Kidney epithelial cell (primary cell): ENCODE results near the gene PRRC2B. TPM values are rescaled to one million over a fixed set of nuclear protein-coding genes. Genes with fewer than 3 reads are reported as not detected.

Experiments used
- DNase-seq: peaks from one replicate; pipeline ENCODE4 v3.0.0-alpha.2; 2010; ENCODE audit warnings: low read depth
- H3K27me3 ChIP-seq: 2 replicates; pipeline ENCODE4 v1.6.0; 2011; ENCODE audit warnings: low read length; ENCODE audit not compliant: control insufficient read depth, insufficient read depth
- H3K36me3 ChIP-seq: 2 replicates; pipeline ENCODE4 v1.5.1; 2011; ENCODE audit warnings: low read length; ENCODE audit not compliant: control insufficient read depth, insufficient read depth
- H3K4me3 ChIP-seq: 2 replicates; pipeline ENCODE4 v1.5.1; 2011; ENCODE audit warnings: low read depth, mild to moderate bottlenecking, control low read depth, low read length
- total RNA-seq: library from RNA; depleted of rRNA; stranded (reverse); fragments of >200 nt; gene quantifications from 2 replicates; pipeline ENCODE4 v1.2.3, GENCODE V29; 2015
- TF ChIP-seq, protein P1 (sequence below): IDR thresholded peaks from 2 replicates; pipeline ENCODE4 v1.5.1; 2011; ENCODE audit warnings: mild to moderate bottlenecking, moderate library complexity, low read length, control low read depth, inconsistent platforms; ENCODE audit not compliant: insufficient read depth, poor library complexity, severe bottlenecking

The PRRC2B gene
- total RNA-seq, 1 donor from 2014 or later: 158 TPM

DNA sequence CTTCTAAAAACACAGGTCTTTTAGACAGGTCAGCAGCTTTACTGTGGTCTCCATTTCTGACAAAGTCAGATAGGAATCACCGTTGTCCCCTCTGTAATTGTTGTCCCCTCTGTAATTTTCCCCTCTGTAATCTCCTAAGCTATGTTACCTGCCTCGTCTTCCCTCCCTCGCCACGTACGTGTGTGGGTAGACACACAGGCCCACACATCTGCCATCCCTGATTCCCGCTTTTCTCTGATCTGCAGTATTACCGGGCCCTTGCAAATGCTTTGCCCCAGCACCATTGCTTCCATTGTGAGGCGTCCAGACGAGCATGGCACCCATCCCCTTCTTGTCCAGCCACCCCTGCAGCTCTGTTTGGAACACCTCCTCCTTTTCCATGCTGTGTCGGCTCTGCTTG is 63.9 kb downstream of the PRRC2B start:
- H3K4me3 ChIP-seq: no peak overlapping the region
- TF ChIP-seq, protein P1, sequence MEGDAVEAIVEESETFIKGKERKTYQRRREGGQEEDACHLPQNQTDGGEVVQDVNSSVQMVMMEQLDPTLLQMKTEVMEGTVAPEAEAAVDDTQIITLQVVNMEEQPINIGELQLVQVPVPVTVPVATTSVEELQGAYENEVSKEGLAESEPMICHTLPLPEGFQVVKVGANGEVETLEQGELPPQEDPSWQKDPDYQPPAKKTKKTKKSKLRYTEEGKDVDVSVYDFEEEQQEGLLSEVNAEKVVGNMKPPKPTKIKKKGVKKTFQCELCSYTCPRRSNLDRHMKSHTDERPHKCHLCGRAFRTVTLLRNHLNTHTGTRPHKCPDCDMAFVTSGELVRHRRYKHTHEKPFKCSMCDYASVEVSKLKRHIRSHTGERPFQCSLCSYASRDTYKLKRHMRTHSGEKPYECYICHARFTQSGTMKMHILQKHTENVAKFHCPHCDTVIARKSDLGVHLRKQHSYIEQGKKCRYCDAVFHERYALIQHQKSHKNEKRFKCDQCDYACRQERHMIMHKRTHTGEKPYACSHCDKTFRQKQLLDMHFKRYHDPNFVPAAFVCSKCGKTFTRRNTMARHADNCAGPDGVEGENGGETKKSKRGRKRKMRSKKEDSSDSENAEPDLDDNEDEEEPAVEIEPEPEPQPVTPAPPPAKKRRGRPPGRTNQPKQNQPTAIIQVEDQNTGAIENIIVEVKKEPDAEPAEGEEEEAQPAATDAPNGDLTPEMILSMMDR: no peak
- no peak for DNase-seq
- peaks cover 6% of the 10 kb centered on the region for H3K36me3 ChIP-seq
- no peaks in the 10 kb centered on the region for H3K27me3 ChIP-seq

DNA sequence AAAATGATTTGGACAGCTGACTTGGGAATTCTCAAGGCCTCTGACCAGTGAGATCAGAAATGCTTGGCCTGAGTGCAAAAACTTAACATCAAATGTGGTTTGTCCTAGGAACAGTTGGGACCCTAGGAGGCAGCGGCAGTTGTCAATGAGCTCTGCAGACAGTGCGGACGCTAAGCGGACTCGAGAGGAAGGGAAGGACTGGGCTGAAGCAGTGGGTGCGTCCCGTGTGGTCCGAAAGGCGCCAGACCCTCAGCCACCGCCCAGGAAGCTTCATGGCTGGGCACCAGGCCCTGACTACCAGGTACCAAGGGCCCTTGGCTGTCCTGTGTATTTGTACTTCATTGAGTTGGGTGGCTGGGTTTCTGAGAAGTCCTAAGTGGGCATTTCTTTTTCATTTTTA is 65.2 kb downstream of the PRRC2B start:
- no peak for DNase-seq
- no peaks in the 10 kb centered on the region for H3K27me3 ChIP-seq
- TF ChIP-seq, protein P1: no peak
- H3K4me3 ChIP-seq: no peak overlapping the region
- peaks cover 6% of the 10 kb centered on the region for H3K36me3 ChIP-seq

DNA sequence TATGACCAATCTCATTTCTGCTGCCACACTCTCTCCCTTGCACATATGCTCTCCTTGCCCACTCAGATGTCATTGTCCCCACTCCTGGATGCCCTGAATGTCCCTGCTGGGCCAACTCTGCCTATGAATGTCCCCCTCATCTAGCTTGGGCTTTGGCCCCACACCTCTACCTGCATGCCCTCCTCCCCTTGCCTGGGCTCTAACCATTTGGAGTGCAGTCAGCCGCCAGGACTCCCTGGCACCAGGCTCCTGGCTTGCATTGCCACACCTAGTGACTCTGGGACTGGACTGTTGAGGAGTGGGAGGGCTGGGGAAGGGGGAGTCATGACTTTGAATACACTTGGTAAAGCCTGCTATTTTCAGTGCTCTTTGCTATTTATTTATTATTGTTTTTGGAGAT is 67.3 kb downstream of the PRRC2B start:
- Histone ChIP-seq H3K27me3 (no peaks in the 10 kb centered on the region), H3K4me3 (no peak overlapping the region), H3K36me3 (peaks cover 7% of the 10 kb centered on the region)
- DNase-seq: no peak
- TF ChIP-seq, protein P1: no peak

DNA sequence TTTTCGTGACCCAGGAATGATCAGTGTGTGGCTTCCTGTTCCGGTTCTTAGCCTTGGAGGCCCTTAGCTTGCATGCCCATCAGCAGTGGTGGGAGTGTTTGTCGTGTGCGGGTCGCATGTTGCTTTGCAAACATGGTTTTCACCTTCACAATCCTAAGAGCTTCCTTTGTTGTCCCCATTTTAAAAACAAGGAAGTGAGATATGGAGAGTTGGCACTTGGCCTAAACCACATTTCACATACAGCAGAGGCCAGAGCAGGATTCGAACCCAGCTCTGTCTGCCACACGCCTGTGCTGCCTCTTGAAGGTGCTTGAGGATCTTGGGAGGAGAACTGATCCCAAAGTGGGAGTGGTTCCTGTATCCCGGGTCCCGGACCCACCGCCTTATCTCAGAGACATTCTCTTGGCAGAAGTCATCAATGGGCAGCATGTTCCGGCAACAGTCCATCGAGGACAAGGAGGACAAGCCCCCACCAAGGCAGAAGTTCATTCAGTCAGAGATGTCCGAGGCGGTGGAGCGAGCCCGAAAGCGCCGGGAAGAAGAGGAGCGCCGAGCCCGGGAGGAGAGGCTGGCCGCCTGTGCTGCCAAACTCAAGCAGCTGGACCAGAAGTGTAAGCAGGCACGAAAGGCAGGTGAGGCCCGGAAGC is 70.6 kb downstream of the PRRC2B start:
- peaks cover 6% of the 10 kb centered on the region for H3K36me3 ChIP-seq
- no peaks in the 10 kb centered on the region for H3K27me3 ChIP-seq
- no peak overlapping the region for H3K4me3 ChIP-seq
- no peak for DNase-seq
- TF ChIP-seq, protein P1: no peak

DNA sequence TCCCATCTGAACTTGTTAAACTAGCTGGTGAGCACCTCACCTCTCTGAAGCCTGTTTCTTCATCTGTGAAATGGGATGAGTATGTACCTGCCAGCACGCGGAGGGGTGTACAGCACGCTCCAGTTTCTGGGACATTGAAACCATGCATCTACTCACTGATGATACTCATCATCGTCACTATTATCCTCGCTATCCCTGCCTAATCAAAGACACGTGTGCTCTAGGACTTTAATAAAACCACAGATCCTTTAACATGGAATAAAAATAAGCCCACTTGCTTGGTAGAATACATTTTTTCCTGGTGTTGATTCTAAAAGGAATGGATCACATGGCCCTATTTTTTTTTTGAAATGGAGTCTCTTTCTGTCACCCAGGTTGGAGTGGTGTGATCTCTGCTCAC is 71.5 kb downstream of the PRRC2B start:
- TF ChIP-seq, protein P1: no peak
- no peak for DNase-seq
- Histone ChIP-seq H3K4me3 (no peak overlapping the region), H3K36me3 (peaks cover 6% of the 10 kb centered on the region), H3K27me3 (no peaks in the 10 kb centered on the region)
